Measurements from ENCODE around the gene DCAF6.

Gene DCAF6

DNA sequence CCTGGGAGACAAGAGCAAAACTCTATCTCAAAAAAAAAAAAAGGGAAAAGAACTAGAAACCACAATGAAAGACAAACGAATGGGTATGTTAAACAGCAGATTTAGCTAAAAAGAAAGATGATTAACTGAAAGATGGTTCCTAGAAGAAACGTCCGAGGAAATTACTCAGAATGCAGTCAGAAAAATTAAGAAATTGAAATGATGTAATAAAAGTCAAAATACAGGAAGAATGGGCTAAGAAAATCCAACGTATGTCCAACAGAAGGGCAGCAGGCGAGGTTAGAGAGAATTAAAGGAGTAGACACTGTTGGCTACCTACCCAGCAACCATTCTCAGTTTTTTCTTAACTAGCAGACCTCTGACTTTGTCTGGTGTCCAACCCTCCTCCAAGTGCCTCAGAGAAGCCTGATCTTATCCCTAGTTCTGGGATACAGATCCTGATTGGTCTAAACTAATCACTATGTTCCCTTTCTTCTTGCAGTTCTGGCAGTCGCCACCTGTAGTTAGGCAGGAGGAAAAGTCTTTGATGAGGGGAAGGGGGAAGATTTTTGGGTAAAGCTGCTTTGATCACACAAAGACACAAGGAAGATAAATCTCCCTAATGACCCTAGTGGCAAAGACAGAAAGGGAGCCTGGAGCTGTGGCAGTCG, 174.5 kb downstream of the DCAF6 start:
- no peak for DNase-seq

DNA sequence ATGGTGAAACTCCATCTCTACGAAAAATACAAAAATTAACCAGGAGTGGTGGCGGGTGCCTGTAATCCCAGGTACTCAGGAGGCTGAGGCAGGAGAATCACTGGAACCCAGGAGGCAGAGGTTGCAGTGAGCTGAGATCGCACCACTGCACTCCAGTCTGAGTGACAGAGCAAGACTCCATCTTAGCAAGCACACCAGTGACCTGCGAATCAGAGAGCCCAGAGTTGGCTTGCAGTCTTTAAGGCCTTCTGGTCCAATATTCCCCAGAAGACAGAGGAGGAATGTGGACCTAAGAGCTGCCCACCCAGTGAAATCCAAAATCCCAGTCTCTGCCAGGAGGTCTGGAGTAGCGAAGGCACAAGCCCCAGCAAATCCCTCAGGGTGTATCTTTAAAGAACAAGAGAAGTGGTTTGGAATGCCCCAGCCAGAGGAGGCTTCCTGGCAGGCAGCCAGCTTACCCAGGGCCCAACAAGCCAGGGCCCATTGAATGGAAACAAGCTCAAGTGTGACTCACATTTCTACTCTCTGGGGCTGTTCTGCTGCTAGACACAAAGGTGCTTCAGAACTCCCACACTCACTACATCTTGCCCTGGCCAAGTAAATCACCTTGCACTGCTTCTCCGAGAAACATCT, 176.3 kb downstream of the DCAF6 start:
- DNase-seq = no peak

DNA sequence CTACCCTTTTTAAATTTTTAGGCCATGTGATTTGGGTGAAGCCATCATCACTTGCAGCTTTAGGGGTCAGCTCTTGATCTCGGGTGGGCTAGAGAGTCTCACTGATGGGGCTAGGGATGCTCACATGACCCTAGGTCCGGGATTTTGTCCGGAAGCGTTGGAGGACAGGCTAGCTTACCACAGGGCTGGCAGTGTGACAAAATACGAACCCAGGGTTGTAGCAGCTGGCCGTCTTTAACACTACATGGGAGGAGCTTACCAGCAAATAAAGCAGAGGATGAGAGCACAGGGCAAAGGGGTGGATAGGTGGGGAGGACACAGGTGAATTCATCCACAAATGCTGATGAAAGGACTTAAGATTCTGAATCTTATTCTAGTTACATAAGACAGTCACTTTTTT, 178.4 kb downstream of the DCAF6 start:
- no peak for DNase-seq

DNA sequence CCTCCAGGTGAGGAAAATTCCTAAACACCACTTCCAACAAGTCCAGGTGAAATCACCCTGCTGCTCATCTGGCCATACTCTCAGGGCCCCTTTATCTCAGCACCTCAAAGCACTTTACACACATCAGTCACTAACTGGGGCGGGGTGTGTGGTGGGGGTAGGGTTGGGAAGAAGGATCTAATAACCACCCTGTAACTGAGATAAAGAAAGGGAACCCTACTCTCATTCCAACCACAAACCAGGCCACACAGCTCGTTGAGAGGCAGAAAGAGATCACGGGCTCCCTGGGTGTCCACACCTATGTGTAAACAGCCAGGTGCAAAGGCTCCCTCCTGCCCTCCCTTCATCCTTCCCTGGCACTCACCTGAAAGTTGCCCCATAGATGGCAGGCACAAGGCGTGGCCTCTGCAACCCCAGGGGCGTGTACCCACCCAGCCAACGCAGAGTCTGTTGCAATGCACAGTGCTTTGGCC, 179.9 kb downstream of the DCAF6 start:
- DNase-seq = no peak

DNA sequence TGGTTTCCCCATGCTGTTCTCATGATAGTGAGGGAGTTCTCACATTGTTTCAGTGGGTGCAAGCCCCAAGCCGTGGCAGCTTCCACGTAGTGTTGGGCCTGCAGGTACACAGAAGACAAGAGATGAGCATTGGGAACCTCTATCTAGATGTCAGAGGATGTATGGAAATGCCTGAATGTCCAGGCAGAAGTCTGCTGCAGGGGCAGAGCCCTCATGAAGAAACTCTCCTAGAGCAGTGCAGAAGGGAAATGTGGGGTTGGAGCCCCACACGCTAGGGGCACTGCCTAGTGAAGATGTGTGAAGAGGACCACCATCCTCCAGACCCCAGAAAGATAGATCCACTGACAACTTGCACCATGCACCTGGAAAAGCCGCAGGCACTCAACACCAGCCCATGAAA, 183.3 kb downstream of the DCAF6 start:
- no peak for DNase-seq

DNA sequence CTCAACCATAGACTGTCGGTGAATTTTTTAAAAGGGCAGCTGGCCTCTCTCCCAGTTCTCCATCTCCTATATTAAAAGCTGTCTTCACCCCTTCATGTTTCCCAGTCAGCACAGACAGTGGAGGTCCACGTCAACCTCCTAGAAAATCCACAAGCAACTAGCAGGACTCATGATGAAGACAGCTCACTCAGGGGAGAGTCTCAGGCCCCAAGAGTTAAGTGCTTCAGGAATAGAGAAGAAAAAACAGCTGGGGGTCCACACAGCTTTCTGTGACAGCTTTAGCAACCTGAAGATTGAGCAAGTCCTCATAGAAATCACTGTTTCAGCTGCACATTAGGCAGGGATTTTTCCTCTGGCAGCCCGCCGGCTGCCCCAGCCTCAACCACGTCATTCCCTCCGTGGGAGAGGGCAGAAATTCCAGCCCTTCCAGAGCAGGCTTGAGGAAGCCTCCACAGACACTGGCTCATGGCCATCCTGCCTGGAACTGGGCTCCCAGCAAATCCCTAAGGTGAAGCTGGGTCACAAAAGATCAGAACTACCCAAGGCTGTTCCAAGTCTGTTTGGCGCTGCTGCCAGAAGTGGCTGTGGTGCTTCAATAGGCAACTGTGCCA, 185.0 kb downstream of the DCAF6 start:
- no peak for DNase-seq

DNA sequence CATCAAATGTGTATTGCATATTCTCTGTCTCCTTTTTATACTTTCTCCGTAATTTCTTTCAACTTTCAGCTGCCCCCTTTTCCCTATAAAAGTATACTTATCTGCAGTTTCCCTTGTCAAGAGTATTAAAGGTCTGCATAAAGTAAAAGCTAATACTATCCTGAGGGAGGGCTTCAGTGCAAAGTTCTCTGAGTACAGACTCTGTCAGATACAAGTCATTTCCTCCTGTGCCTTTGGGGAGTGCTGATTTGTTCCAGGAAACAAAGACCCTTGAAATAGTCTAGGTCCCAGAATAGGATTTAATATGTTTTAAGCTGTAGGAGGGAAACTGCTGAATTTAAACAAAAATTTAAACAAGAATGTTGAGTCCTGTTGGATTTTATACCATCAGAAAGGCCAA, 188.6 kb downstream of the DCAF6 start:
- no peak for DNase-seq

All from retina (tissue), 1 donor.